Activated naive CD4-positive, alpha-beta T cell treated with anti-CD3 and anti-CD28 coated beads, Interleukin-2, amount 50 U/mL, for 24 hours (primary cell): ENCODE data around the gene RICTOR.
A peak's percentile ranks its signal among the peaks of the same experiment; 100 is the strongest.

Source experiments
- H3K27ac Mint-ChIP-seq: one replicate; pipeline ENCODE4 v1.8.0; 2021; ENCODE audit warnings: mild to moderate bottlenecking, mixed read lengths
- H3K27me3 Mint-ChIP-seq: one replicate; pipeline ENCODE4 v1.8.0; 2021; ENCODE audit warnings: mixed read lengths
- H3K36me3 Mint-ChIP-seq: one replicate; pipeline ENCODE4 v1.8.0; 2021; ENCODE audit warnings: mixed read lengths
- H3K4me1 Mint-ChIP-seq: one replicate; pipeline ENCODE4 v1.8.0; 2021; ENCODE audit warnings: mixed read lengths
- H3K4me3 Mint-ChIP-seq: one replicate; pipeline ENCODE4 v1.8.0; 2021; ENCODE audit warnings: mild to moderate bottlenecking, mixed read lengths
- H3K9me3 Mint-ChIP-seq: one replicate; pipeline ENCODE4 v1.8.0; 2021; ENCODE audit warnings: mixed read lengths

Gene RICTOR

GRCh38 chr5:39074017-39074814 is at the start of gene RICTOR:
Gene RICTOR, minus strand, starts transcription at chr5:39074399. Its CDS starts 22 bp downstream, at chr5:39074377.
- Mint-ChIP-seq H3K4me3 (peak within 1 kb of the TSS; percentile 97), H3K27ac (peak within 1 kb of the TSS; percentile 97), H3K36me3 (peaks cover 6% of the 10 kb centered on the region), H3K9me3 (no peaks in the 10 kb centered on the region), H3K27me3 (peaks cover 17% of the 10 kb centered on the region), H3K4me1 (peaks cover 53% of the 10 kb centered on the region)

- Mint-ChIP-seq H3K4me1 (peaks cover 43% of the 10 kb centered on the region), H3K27ac (peak overlapping the region; percentile 85), H3K36me3 (peaks cover 20% of the 10 kb centered on the region), H3K4me3 (no peak overlapping the region), H3K27me3 (no peaks in the 10 kb centered on the region), H3K9me3 (no peaks in the 10 kb centered on the region)
Measured at GRCh38 chr5:39121922-39122321, 47.7 kb upstream of the RICTOR start.

GRCh38 chr5:39121315-39121714 is 47.1 kb upstream of the RICTOR start:
- Mint-ChIP-seq H3K27ac (peak overlapping the region; percentile 80), H3K4me3 (no peak overlapping the region), H3K4me1 (peaks cover 49% of the 10 kb centered on the region), H3K27me3 (no peaks in the 10 kb centered on the region), H3K36me3 (peaks cover 24% of the 10 kb centered on the region), H3K9me3 (no peaks in the 10 kb centered on the region)

GRCh38 chr5:39120052-39120420 is 45.8 kb upstream of the RICTOR start:
- H3K4me3 Mint-ChIP-seq = no peak overlapping the region
- peak overlapping the region; percentile 47 for H3K27ac Mint-ChIP-seq
- no peaks in the 10 kb centered on the region for H3K27me3 Mint-ChIP-seq
- H3K36me3 Mint-ChIP-seq = peaks cover 22% of the 10 kb centered on the region
- H3K9me3 Mint-ChIP-seq = no peaks in the 10 kb centered on the region
- peaks cover 52% of the 10 kb centered on the region for H3K4me1 Mint-ChIP-seq

GRCh38 chr5:39119404-39120051 is 45.3 kb upstream of the RICTOR start:
- no peaks in the 10 kb centered on the region for H3K27me3 Mint-ChIP-seq
- no peak overlapping the region for H3K4me3 Mint-ChIP-seq
- H3K4me1 Mint-ChIP-seq = peaks cover 55% of the 10 kb centered on the region
- peak overlapping the region; percentile 47 for H3K27ac Mint-ChIP-seq
- no peaks in the 10 kb centered on the region for H3K9me3 Mint-ChIP-seq
- H3K36me3 Mint-ChIP-seq = peaks cover 21% of the 10 kb centered on the region

- no peak overlapping the region for H3K4me3 Mint-ChIP-seq
- H3K36me3 Mint-ChIP-seq = peaks cover 21% of the 10 kb centered on the region
- H3K4me1 Mint-ChIP-seq = peaks cover 52% of the 10 kb centered on the region
- H3K27ac Mint-ChIP-seq = peak overlapping the region; percentile 12
- no peaks in the 10 kb centered on the region for H3K27me3 Mint-ChIP-seq
- no peaks in the 10 kb centered on the region for H3K9me3 Mint-ChIP-seq
Measured at GRCh38 chr5:39118638-39119037, 44.4 kb upstream of the RICTOR start.

- no peak overlapping the region for H3K4me3 Mint-ChIP-seq
- no peaks in the 10 kb centered on the region for H3K27me3 Mint-ChIP-seq
- peak overlapping the region; percentile 71 for H3K27ac Mint-ChIP-seq
- H3K4me1 Mint-ChIP-seq = peaks cover 54% of the 10 kb centered on the region
- H3K36me3 Mint-ChIP-seq = peaks cover 22% of the 10 kb centered on the region
- no peaks in the 10 kb centered on the region for H3K9me3 Mint-ChIP-seq
Measured at GRCh38 chr5:39117401-39117800, 43.2 kb upstream of the RICTOR start.

- Mint-ChIP-seq H3K27ac (peak overlapping the region; percentile 91), H3K9me3 (no peaks in the 10 kb centered on the region), H3K27me3 (no peaks in the 10 kb centered on the region), H3K36me3 (peaks cover 20% of the 10 kb centered on the region), H3K4me1 (peaks cover 46% of the 10 kb centered on the region), H3K4me3 (no peak overlapping the region)
Measured at GRCh38 chr5:39116344-39117170, 42.4 kb upstream of the RICTOR start.

- H3K36me3 Mint-ChIP-seq = peaks cover 18% of the 10 kb centered on the region
- peaks cover 42% of the 10 kb centered on the region for H3K4me1 Mint-ChIP-seq
- H3K27me3 Mint-ChIP-seq = no peaks in the 10 kb centered on the region
- no peak overlapping the region for H3K4me3 Mint-ChIP-seq
- H3K27ac Mint-ChIP-seq = peak overlapping the region; percentile 91
- no peaks in the 10 kb centered on the region for H3K9me3 Mint-ChIP-seq
Measured at GRCh38 chr5:39115644-39116343, 41.6 kb upstream of the RICTOR start.

GRCh38 chr5:39114155-39114554 is 40.0 kb upstream of the RICTOR start:
- H3K27ac Mint-ChIP-seq = peak overlapping the region; percentile 80
- no peak overlapping the region for H3K4me3 Mint-ChIP-seq
- no peaks in the 10 kb centered on the region for H3K27me3 Mint-ChIP-seq
- H3K9me3 Mint-ChIP-seq = no peaks in the 10 kb centered on the region
- peaks cover 47% of the 10 kb centered on the region for H3K4me1 Mint-ChIP-seq
- H3K36me3 Mint-ChIP-seq = peaks cover 19% of the 10 kb centered on the region

GRCh38 chr5:39113354-39113953 is 39.3 kb upstream of the RICTOR start:
- H3K36me3 Mint-ChIP-seq = peaks cover 19% of the 10 kb centered on the region
- H3K4me1 Mint-ChIP-seq = peaks cover 50% of the 10 kb centered on the region
- no peak overlapping the region for H3K4me3 Mint-ChIP-seq
- no peak overlapping the region for H3K27ac Mint-ChIP-seq
- H3K9me3 Mint-ChIP-seq = no peaks in the 10 kb centered on the region
- no peaks in the 10 kb centered on the region for H3K27me3 Mint-ChIP-seq

- Mint-ChIP-seq H3K27ac (peak overlapping the region; percentile 33), H3K4me3 (no peak overlapping the region), H3K27me3 (no peaks in the 10 kb centered on the region), H3K36me3 (peaks cover 9% of the 10 kb centered on the region), H3K4me1 (peaks cover 17% of the 10 kb centered on the region), H3K9me3 (no peaks in the 10 kb centered on the region)
Measured at GRCh38 chr5:39109606-39110005, 35.4 kb upstream of the RICTOR start.

GRCh38 chr5:39108987-39109386 is 34.8 kb upstream of the RICTOR start:
- Mint-ChIP-seq H3K36me3 (peaks cover 13% of the 10 kb centered on the region), H3K4me3 (no peak overlapping the region), H3K27me3 (no peaks in the 10 kb centered on the region), H3K9me3 (no peaks in the 10 kb centered on the region), H3K27ac (peak overlapping the region; percentile 33), H3K4me1 (peaks cover 21% of the 10 kb centered on the region)

- peaks cover 22% of the 10 kb centered on the region for H3K36me3 Mint-ChIP-seq
Measured at GRCh38 chr5:39107350-39107749, 33.2 kb upstream of the RICTOR start.

GRCh38 chr5:39106322-39106721 is 32.1 kb upstream of the RICTOR start:
- peaks cover 41% of the 10 kb centered on the region for H3K4me1 Mint-ChIP-seq
- no peak overlapping the region for H3K4me3 Mint-ChIP-seq
- H3K27me3 Mint-ChIP-seq = no peaks in the 10 kb centered on the region
- peaks cover 22% of the 10 kb centered on the region for H3K36me3 Mint-ChIP-seq
- H3K27ac Mint-ChIP-seq = peak overlapping the region; percentile 81
- H3K9me3 Mint-ChIP-seq = no peaks in the 10 kb centered on the region

More at GRCh38 chr5:39107350-39107749, 33.2 kb upstream of the RICTOR start:
- no peaks in the 10 kb centered on the region for H3K9me3 Mint-ChIP-seq
- H3K27ac Mint-ChIP-seq = no peak overlapping the region
- H3K27me3 Mint-ChIP-seq = no peaks in the 10 kb centered on the region
- no peak overlapping the region for H3K4me3 Mint-ChIP-seq
- peaks cover 33% of the 10 kb centered on the region for H3K4me1 Mint-ChIP-seq
